GM19395 (cell line): ENCODE data around the gene SLC9A9.

ENCODE experiments used
- ATAC-seq: cut with Tn5 transposase; IDR thresholded peaks from one replicate; pipeline ENCODE4 v1.9.1; 2021; ENCODE audit warnings: mild to moderate bottlenecking, moderate library complexity; ENCODE audit not compliant: unreplicated experiment

Gene SLC9A9

DNA sequence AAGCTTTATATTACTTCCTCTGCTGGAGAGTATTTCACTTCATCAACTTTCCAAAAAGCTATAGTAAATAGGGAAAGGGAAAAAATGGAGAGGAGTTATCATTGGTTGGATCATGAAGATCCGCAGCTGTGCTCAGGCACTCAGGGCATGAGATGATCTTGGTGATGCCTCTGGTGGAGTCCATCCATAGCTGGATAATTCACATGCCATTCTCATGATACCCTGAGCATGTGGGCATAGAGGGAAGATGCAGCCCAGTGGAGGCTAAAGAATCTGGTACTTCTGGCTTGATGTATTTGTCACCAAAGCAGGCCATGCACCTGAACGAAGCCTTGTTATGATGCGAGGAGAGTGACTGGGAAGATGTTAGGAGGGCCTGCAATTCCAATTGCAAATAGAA lies 578.5 kb downstream of the SLC9A9 start:
- ATAC-seq = no peak

DNA sequence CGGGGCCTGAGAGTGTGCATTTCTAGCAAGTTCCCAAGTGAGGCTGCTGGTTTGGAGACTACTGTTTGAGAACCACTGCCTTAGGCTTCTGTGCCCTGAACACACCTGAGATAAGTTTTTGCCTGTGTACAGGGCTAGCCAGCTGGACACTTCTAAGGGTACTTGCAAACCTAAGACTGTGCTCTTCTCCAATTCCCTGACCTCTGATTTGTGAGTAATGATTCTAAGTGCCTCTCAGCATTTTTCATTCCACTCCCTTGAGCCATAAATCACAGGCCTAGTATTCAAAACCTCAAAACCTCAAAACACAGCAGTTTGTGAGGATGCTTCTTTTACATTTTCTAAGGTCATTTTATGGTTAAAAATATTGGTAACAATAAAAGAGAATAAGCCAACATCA lies 580.3 kb downstream of the SLC9A9 start:
- ATAC-seq = no peak

DNA sequence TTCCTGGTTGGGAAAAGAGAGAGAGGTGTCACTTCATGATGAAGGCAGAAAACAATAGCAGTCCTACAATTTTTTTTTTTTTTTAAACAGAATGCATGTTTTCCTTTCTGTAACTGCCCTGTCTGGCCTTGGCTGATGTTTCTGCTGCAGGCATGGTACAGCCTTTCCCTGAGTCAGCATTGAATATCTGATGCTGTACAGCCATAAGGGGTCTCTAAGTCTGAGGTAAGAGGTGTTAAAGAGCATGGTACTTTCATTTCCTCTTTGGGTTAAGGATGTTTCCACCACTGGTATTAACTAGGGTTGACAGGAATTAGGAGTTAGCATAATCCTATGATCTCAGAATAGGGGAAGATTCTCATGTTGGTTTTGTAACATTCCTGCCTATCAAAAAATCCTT lies 581.3 kb downstream of the SLC9A9 start:
- peak; percentile 76 for ATAC-seq

DNA sequence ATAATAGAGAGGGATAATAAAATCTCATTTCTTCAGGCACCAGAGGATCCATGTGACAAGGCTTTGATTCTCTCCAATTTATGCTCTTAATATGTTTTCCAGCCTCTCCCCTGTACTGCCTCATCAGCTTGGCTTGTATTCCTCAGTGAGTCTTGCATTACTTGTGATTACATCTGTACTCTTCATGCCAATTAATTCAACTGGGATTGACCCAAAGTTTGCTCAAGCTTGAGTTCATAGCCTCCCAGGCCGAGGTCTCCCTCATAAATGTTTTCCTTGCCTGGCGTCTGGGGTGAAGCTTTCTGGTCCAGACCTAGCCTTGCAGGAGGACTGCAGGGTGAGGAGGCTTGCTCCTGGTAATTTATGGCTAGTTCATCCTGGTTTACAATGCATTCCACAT lies 581.8 kb downstream of the SLC9A9 start:
- no peak for ATAC-seq

DNA sequence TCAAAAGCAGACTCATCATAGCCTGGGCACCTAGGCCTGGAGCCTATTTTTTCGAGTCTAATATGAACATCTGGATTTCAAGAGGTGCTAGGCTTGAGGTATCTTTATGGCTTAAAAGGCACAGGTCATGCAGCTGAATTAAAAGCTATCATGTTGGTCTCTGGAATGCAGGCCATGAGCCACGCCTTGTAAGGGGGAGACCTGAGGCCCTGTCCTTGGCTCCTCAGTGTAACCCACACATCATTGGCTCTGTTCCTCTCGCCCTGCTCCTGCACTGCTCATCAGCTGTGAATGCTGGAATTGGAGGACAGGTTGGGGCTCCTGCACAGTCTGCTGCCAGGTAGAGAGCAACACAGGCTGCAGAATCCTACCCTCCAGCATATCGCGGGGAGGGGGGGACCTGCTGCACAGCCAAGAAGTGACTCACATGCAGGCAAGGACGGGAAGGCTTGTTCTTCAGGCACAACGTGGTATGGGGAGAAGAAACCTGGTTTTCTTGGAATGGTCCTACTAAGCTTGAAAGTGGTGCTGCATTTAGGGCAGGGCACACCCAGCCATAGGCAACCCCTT lies 582.7 kb downstream of the SLC9A9 start:
- ATAC-seq = no peak

DNA sequence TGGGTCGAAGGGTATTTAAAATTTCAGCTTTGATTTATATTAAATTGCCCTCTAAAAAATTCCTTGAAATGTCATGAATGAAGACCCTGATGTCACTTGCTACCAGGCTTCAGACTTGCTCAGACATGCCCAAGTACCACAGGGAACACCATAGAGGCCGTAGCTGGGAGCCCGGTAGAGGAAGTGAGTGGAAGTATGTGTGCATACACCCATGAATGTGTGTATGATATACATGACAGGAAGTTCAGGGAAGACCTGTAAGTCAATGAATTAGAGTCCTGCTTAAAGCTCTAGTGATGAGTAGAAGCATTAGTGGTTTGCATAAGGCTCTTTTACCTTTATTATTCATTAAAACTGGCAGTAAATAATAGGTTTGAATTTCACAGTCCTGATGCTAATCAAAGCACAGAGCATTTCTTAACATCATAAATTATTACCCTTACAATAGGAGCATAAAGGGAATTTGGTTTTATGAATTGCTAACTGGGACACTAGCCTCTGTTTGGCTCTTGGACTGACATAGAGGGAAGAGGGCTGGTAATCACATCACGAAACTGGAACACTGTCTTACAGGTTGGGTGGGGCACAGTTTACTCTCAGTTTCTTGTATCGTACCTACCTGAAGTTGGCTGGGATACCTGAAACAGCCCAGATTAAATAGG lies 584.3 kb downstream of the SLC9A9 start:
- ATAC-seq = peak; percentile 57

DNA sequence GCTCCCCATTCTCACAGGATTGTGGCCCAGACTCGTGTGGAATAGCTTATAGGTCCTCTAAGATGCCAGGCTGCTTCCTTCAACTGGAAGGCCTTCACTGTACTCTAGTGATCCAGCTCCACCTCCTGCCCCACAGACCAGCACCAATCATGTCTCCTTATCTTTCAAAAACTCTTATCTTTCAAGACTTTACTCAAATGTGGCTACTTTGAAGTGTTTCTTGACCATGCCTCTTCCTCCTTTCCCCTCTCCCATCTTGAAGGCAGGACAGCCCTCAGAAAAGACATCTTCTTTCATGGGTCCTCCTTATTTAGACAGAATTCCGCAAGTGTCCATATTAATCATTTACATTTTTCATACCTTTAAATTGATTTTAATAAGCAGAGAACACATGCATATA lies 586.4 kb downstream of the SLC9A9 start:
- ATAC-seq = no peak

DNA sequence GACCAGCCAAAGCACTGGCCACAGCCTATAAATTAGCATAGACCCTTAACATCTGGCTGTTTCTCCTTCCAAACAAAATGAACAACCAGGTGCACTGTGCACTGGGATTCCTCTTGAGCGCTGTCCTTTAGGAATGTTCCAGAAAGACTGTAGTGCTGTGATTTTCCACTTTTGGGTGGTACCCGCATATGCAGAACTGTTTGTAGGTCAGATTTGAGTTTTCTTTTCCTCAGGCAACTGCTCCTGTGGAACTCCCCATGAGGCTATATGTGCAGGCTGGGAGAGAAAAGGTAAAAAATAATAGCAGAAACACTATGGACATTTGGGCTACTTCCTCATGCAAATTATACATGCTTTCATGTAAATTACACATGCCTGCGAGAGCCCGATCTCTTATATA lies 589.6 kb downstream of the SLC9A9 start:
- no peak for ATAC-seq

DNA sequence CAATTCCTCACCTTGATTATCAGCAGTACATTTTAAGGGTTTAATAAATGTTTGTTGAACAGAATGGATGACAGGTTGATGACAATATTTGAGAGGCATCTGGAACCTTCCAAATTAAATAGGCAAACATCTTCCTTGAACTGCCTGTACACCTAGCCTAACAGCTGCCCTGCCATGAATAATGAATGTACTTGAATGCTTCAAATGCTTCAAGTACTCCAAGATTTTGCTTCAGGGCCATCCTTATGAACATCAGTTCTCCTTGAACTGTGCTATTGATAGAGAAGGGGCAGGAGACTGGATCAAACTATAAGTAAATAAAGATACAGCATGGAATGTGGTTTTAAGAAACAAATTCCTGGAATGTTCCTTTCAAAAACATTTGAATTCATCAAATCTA lies 591.9 kb downstream of the SLC9A9 start:
- ATAC-seq = no peak

DNA sequence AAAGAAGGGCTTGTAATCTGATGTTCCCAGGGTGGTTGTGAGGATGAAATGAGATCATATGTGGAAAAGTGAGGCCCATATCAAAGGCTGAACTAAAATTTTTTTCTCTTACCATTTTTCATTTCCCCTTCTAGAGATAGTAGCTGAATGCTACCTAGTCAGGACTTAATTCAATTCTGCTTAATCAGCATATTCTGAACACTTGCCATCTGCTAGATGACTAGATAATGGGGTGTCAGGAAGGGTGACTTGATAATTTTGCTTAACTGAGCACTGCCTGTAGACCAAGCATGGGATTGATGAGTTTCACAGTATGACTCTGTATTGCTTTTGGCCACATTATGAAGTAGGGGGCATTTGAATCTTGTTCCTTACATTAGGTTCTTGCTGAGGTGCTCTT lies 592.5 kb downstream of the SLC9A9 start:
- no peak for ATAC-seq

DNA sequence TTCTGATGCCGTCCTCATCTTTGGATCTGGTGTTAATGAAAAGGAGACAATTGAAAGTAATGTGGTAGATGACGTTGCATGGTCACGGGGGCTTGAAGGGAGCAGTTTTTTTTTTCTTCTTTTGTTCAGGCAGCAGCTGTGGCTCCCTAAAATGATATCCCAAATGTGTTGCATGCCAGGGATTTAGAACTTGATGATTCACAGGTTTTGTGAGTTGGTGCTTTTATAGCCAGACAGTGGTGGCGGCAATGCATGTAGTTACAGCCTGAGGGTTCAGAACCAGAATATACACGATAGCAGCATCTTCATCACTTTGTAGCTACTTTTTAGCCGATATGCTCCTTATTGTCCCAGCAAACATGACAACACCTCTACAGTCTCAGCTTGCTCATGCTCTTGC lies 595.3 kb downstream of the SLC9A9 start:
- no peak for ATAC-seq

DNA sequence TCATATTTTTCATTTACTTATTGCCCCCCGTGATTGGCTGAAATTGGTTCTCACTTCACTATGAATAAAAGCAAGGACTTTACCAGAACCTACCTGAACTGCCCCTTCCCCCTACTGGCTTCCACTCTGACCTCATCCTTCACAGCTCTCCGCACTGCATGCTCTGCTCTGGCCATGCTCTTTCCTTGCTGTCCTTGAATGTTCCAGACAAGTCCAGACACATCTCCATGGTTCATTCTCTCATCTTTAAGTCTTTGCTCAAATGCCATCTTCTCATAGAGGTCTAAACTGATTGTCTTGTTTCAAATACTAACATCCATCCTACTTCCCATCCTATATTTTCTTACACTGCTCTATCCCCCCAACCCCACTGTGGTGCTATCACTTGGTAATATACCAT lies 599.3 kb downstream of the SLC9A9 start:
- ATAC-seq = no peak

DNA sequence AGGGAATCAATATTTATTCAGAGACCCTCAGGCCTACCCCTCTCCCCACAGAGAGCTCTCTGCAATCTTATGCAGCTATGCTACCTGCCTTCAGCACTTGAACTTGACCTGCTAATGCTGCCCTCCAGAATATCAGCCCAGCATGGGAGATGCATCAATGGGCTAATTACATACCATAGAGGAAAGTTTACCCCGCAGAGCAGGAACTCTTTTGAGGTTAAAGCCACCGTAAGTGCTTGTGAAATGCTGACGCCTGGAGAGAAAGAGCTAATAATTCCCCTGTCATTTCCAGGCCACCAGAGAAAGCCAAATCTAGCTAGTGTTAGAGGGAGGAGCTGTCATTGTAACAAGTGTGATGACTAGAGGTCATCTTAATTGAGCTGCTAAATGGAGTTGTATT lies 601.2 kb downstream of the SLC9A9 start:
- ATAC-seq = no peak

DNA sequence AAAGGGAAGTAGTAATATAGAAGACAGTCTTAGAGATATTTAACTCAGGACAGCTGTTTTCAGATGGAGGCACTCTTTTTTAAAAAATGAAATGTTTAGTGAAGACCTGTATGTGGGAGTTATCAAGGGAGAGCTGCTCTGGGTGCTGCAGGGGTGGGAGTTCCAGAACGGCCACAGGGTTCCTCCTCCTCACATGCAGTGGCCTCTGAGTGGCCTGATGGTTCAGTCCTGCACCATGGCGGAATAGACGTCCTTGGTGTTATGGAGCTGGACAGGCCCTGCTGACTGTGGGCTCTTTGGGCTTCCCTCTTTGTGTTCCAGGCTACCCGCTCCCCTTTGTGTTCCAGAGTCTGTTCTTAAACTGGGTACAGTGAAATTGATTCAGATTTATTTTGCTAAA lies 602.6 kb downstream of the SLC9A9 start:
- ATAC-seq = no peak

DNA sequence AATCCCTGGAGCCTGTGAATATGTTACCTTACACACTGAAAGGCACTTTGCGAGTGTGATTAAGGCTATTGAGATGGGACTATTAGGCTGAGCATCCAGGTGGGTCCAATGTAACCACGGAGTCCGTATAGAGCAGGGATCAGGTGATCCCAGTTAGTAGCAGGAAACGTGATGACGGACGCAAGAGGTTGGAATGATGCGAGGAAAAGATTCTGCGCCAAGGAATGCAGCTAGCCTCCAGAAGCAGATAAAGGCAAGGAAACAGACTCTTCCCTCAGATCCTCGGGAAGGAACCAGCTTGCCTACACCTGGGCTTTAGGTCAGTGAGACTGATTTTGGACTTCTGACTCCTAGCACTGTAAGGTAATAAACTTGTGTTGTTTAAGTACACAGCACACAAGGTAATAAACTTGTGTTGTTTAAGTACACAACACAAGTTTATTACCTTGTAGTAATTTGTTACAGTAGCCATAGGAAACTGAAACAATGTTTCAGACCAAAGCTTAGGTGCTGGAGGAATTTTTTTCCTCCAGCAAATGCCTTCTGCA lies 603.7 kb downstream of the SLC9A9 start:
- ATAC-seq = no peak

DNA sequence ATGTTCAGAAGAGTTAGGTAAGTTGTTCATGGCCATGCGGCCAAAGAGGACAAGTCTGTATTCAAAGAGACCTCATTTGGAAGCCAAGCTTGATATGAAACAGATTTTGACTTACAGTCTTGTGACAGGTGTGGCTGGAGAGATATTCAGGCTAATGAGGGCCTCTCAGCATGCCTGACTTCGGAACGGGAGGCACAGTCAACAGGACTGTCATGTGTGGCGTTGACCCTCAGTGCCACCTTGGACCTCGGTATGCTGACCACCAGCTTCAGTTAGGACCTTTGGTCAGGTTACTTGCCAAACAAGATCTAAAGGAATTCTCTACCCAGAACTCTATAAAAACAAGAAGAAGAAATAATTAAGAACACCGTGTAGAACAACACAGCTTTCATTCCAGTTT lies 604.6 kb downstream of the SLC9A9 start:
- no peak for ATAC-seq

DNA sequence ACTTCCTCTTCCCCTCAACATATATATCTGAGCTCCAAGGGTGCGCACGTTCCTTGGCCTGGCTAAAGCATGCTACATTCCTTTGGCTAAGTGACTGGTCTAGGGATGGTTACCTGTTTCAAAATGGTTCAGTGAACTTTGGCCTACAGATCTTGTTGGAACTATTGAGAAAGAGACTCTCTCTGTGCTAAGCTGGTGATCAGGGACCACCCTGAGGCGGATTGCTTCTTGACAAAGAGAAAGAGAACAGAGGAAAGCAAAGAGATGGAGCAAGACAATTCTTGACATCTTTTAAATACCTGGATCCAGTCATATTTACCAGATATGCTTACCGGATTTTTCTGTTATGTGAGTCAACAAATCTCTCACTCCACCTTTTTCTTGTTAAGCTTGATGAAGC lies 605.6 kb downstream of the SLC9A9 start:
- ATAC-seq = no peak

DNA sequence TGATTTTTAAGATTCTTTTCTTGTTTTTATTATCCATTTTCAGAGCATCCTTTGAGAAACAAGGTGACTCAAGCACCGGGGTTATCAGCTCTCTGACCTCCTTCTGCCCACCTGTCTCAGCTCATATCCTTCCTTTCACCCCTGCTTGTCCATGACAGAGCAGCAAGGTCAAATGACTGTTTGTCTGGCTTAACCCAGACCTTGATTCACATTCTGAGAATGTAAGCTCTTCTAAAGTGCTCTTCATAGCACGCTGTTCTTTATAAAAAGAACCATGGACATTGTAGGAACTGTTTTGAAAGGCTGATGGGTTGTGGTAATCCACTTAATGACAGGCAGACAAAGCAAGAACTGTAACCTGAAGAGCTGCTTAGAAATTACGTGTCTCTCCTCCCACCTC lies 606.2 kb downstream of the SLC9A9 start:
- ATAC-seq = no peak

DNA sequence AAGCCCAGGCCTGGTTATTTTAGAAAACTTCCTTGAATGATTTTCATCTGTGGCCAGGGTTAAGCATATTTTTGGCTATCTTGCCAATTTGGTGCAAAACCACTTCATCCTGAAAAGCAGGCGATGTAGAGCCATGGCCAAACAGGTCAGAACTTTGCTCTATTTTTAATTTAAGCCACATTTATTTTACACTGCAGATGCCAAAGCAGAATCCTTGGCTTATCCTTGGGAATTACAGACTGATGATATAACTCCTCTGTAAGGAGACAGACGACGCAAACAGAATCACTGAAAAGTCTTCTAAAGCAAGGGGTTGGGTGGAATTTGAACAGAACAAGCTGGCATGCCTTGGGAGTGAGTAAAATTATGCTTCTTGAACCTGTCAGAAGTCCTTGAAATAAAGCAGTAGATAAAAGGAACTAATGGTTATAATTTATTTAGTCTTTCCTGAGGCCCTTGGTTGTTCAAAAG lies 606.8 kb downstream of the SLC9A9 start:
- no peak for ATAC-seq

DNA sequence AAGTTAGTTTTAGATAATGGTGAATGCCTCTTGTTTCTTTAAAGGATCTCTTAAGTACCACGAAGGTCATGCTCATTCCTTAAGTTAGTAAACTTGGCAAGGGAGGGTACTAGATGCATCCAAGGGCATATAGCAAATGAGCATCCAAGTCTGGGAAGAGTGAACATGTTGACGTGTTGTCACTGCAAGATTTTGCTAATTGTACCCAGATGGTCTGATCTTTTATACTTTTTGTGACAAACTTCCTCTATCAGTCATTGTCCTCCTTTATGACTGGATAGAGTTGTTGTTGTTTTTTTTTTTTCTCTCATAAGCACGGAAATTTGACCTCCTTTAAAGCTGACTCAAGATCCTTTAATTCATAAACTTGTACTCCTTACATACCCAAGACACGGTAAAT lies 607.4 kb downstream of the SLC9A9 start:
- no peak for ATAC-seq

DNA sequence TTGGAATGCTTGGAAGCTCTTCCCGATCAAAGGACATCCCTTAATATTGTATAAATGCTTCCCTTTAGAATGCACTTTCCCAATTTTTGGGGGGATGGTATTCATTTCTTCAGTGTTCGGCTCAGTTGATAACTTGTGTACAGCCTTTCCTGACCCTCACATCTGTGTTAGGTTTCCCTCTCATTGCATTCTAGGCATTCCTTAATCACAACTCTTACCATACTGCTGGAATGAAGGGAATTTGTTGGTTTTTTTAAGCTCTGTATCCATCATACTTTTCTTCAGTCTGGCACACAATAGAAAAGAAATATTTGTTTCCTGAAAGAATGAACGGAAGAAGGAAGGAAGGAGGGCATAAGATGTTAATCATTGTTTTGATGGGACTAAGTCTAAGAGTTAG lies 609.2 kb downstream of the SLC9A9 start:
- no peak for ATAC-seq

DNA sequence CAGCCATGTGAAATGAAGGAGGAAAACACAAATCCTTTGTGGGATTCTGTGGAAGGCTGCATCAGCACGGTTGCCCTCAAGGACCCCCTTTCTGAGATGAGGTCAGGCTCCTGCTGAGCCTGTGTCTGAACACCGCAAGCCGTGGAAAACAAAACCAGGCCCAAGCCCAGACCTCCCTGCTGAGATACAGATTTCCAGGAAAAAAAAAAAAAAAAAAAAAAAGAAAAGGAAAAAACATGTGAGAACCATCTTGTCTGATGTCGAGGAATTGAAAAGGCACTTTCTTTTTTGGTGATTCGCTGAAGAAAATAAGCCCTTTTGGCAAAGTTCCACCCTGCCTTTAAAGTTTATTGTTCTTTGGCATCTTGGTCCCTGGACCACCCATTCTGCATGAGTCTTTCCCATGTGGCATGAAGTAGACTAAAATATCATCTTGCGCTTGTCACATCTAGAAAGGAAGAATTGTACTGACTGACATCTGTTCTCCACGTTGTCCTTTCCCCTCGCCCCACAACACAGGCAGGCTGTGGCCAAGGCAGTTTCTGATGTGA lies 611.1 kb downstream of the SLC9A9 start:
- ATAC-seq = no peak
